Loucy (cell line): Measurements from ENCODE around the gene GLRA1.
"Not testable (repeated sequence)": the region's sequence is repeated elsewhere in the genome, so short reads cannot be mapped to it uniquely, and the experiment has no call there.

Source experiments
- H2AFZ ChIP-seq: fragments of 200-600 bp; sonication (generic); 2 replicates; pipeline ENCODE4 v1.6.0; 2016; ENCODE audit warnings: antibody characterized with exemption, mild to moderate bottlenecking, low read length, moderate library complexity
- H3F3A ChIP-seq: fragments of 200-600 bp; 2 replicates; pipeline ENCODE4 v1.6.0; 2016; ENCODE audit warnings: antibody characterized with exemption, low read depth, mild to moderate bottlenecking
- H3K27me3 ChIP-seq: fragments of 200-600 bp; sonication (generic); 2 replicates; pipeline ENCODE4 v1.6.1; 2014; ENCODE audit warnings: low read length, mild to moderate bottlenecking; ENCODE audit not compliant: insufficient read depth, poor library complexity, severe bottlenecking
- H3K36me3 ChIP-seq: fragments of 200-600 bp; sonication (generic); 2 replicates; pipeline ENCODE4 v1.6.1; 2016; ENCODE audit warnings: low read length; ENCODE audit not compliant: insufficient read depth
- H3K4me1 ChIP-seq: fragments of 200-600 bp; sonication (generic); 2 replicates; pipeline ENCODE4 v1.5.1; 2014; ENCODE audit warnings: low read length, mild to moderate bottlenecking; ENCODE audit not compliant: insufficient read depth, poor library complexity, severe bottlenecking
- H3K4me2 ChIP-seq: fragments of 200-600 bp; sonication (generic); 2 replicates; pipeline ENCODE4 v1.6.0; 2014; ENCODE audit warnings: antibody characterized with exemption, low read length, low read depth, mild to moderate bottlenecking; ENCODE audit not compliant: poor library complexity, severe bottlenecking
- H3K4me3 ChIP-seq: fragments of 200-600 bp; sonication (generic); 2 replicates; pipeline ENCODE4 v1.5.1; 2014; ENCODE audit warnings: low read length, mild to moderate bottlenecking, mixed read lengths; ENCODE audit not compliant: poor library complexity, severe bottlenecking
- H3K79me2 ChIP-seq: fragments of 200-600 bp; sonication (generic); 2 replicates; pipeline ENCODE4 v1.6.1; 2014; ENCODE audit warnings: low read length; ENCODE audit not compliant: insufficient read depth
- H3K9ac ChIP-seq: fragments of 200-600 bp; sonication (generic); 2 replicates; pipeline ENCODE4 v1.6.0; 2014; ENCODE audit warnings: mild to moderate bottlenecking, low read depth, low read length, moderate library complexity; ENCODE audit not compliant: poor library complexity, severe bottlenecking
- H3K9me2 ChIP-seq: fragments of 200-600 bp; sonication (generic); replicated peaks from 2 replicates; pipeline ENCODE4 v1.6.1; 2016; ENCODE audit warnings: low read depth, low read length, mixed read lengths
- H3K9me3 ChIP-seq: fragments of 200-600 bp; sonication (generic); 2 replicates; pipeline ENCODE4 v1.6.1; 2014; ENCODE audit warnings: mild to moderate bottlenecking, antibody characterized with exemption, low read length, low read depth; ENCODE audit not compliant: insufficient read depth
- H4K20me1 ChIP-seq: fragments of 200-600 bp; sonication (generic); 2 replicates; pipeline ENCODE4 v1.6.0; 2014; ENCODE audit warnings: antibody characterized with exemption, low read length, mild to moderate bottlenecking; ENCODE audit not compliant: insufficient read depth, poor library complexity, severe bottlenecking
- EZH2phosphoT487 ChIP-seq: fragments of 200-600 bp; IDR thresholded peaks from 2 replicates; pipeline ENCODE4 v1.6.1; 2018; ENCODE audit warnings: antibody characterized with exemption, mild to moderate bottlenecking, moderate library complexity, borderline replicate concordance
- TF ChIP-seq, protein P1 (sequence below): fragments of 200-600 bp; sonication (generic); conservative IDR thresholded peaks from 2 replicates; pipeline ENCODE4 v1.5.1; 2014; ENCODE audit warnings: mild to moderate bottlenecking, antibody characterized with exemption, low read length

GLRA1 gene

DNA sequence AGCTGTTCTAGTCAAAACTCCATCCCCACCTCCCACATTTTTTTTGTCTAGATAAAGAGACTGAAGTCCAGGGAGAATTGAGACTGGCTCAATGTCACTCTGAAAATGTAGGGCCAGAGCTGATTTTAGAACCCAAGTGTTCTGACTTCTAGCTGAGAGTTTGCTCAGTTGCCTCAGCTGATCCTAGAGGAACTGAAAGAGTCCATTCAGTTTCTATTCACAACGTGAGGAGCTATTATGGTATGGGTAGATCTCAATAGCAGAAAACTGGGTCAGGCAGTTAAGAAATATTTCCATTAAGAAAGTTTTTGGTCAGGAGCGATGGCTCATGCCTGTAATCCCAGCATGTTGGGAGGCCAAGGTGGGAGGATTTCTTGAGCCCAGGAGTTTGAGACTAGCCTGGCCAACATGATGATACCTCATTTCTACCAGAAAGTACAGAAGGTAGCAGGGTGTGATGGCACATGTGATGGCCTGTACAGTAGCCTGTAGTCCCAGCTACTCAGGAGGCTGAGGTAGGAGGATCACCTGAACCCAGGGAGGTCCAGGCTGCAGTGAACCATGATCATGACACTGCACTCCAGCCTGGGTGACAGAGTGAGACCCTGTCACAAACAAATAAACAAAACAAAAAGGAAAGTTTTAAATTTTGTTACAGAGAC is 61.7 kb downstream of the GLRA1 start:
- H3K9me2 ChIP-seq = no peaks in the 10 kb centered on the region
- H3K27me3 ChIP-seq = no peaks in the 10 kb centered on the region
- no peaks in the 10 kb centered on the region for H3F3A ChIP-seq

DNA sequence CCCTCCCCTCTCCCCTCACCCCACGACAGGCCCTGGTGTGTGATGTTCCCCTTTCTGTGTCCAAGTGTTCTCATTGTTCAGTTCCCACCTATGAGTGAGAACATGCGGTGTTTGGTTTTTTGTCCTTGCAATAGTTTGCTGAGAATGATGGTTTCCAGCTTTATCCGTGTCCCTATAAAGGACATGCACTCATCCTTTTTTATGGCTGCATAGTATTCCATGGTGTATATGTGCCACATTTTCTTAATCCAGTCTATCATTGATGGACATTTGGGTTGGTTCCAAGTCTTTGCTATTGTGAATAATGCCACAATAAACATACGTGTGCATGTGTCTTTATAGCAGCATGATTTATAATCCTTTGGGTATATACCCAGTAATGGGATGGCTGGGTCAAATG is 63.8 kb downstream of the GLRA1 start:
- not testable (repeated sequence) for H3K27me3 ChIP-seq, H3K79me2 ChIP-seq, H3K4me1 ChIP-seq, H2AFZ ChIP-seq, H4K20me1 ChIP-seq, H3K36me3 ChIP-seq, H3K9me2 ChIP-seq, H3K4me3 ChIP-seq, H3K4me2 ChIP-seq, H3K9ac ChIP-seq, H3K9me3 ChIP-seq, H3F3A ChIP-seq

More for the DNA sequence above, 61.7 kb downstream of the GLRA1 start:
- TF ChIP-seq, protein P1, sequence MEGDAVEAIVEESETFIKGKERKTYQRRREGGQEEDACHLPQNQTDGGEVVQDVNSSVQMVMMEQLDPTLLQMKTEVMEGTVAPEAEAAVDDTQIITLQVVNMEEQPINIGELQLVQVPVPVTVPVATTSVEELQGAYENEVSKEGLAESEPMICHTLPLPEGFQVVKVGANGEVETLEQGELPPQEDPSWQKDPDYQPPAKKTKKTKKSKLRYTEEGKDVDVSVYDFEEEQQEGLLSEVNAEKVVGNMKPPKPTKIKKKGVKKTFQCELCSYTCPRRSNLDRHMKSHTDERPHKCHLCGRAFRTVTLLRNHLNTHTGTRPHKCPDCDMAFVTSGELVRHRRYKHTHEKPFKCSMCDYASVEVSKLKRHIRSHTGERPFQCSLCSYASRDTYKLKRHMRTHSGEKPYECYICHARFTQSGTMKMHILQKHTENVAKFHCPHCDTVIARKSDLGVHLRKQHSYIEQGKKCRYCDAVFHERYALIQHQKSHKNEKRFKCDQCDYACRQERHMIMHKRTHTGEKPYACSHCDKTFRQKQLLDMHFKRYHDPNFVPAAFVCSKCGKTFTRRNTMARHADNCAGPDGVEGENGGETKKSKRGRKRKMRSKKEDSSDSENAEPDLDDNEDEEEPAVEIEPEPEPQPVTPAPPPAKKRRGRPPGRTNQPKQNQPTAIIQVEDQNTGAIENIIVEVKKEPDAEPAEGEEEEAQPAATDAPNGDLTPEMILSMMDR = no peak
- TF ChIP-seq EZH2phosphoT487 = no peak
- Histone ChIP-seq H2AFZ (no peak overlapping the region), H3K9ac (no peak overlapping the region), H3K4me3 (no peak overlapping the region), H4K20me1 (no peaks in the 10 kb centered on the region), H3K79me2 (no peaks in the 10 kb centered on the region), H3K36me3 (no peaks in the 10 kb centered on the region), H3K9me3 (no peaks in the 10 kb centered on the region), H3K4me2 (no peak overlapping the region), H3K4me1 (no peaks in the 10 kb centered on the region)

- no peaks in the 10 kb centered on the region for H3K9me3 ChIP-seq
- H3K9me2 ChIP-seq = no peaks in the 10 kb centered on the region
- H2AFZ ChIP-seq = no peak overlapping the region
- no peaks in the 10 kb centered on the region for H3K4me1 ChIP-seq
- no peaks in the 10 kb centered on the region for H3K79me2 ChIP-seq
- no peaks in the 10 kb centered on the region for H3F3A ChIP-seq
- no peak overlapping the region for H3K9ac ChIP-seq
- TF ChIP-seq EZH2phosphoT487 = no peak
- TF ChIP-seq, protein P1 = no peak
- H3K27me3 ChIP-seq = no peaks in the 10 kb centered on the region
- no peaks in the 10 kb centered on the region for H3K36me3 ChIP-seq
- no peaks in the 10 kb centered on the region for H4K20me1 ChIP-seq
- no peak overlapping the region for H3K4me2 ChIP-seq
- no peak overlapping the region for H3K4me3 ChIP-seq
These were observed 67.8 kb downstream of the GLRA1 start for GRCh38 chr5:151856861-151857260.

DNA sequence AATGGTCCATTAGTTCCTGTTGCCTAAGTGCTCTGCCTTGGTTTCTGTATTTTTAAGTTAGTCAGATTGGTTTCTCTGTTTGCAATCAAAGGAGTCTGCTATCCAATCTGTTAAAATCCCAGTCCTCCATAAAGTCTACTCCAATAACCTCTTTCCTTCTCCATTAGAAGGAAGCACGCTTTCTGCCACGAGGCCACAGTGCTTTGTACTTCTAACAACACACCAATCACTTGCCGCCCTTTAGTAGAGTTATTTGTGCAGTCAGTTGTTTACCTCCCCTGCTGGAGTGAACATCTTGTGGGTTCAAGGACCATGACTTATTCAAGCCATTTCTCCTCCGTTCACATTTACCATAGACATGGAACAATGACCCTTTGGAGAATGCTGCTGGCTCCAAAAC is 69.0 kb downstream of the GLRA1 start:
- no peak for TF ChIP-seq EZH2phosphoT487
- TF ChIP-seq, protein P1 = no peak
- Histone ChIP-seq H3K4me2 (no peak overlapping the region), H3K4me3 (no peak overlapping the region), H4K20me1 (no peaks in the 10 kb centered on the region), H3F3A (no peaks in the 10 kb centered on the region), H2AFZ (no peak overlapping the region), H3K9me3 (no peaks in the 10 kb centered on the region), H3K9ac (no peak overlapping the region), H3K9me2 (no peaks in the 10 kb centered on the region), H3K36me3 (no peaks in the 10 kb centered on the region), H3K4me1 (no peaks in the 10 kb centered on the region), H3K27me3 (no peaks in the 10 kb centered on the region), H3K79me2 (no peaks in the 10 kb centered on the region)
